H1 (cell line): Measurements from ENCODE around the gene SLC5A2.

Source experiments
- ASH2L ChIP-seq: fragments of 200-600, 300-600 bp; sonication (generic); IDR thresholded peaks from one replicate; pipeline ENCODE4 v1.7.1; 2017; ENCODE audit warnings: low read length
- ATF3 ChIP-seq: IDR thresholded peaks from 2 replicates; pipeline ENCODE4 v1.6.1; 2011; ENCODE audit warnings: low read depth, mild to moderate bottlenecking, low read length; ENCODE audit not compliant: insufficient read depth
- BCL11A ChIP-seq, 2 experiments: IDR thresholded peaks; one replicate each; pipeline ENCODE4 v1.6.1; 2011; ENCODE audit warnings: low read depth in 2 of 2, low read length in 2 of 2, mild to moderate bottlenecking in 2 of 2
- CBX5 ChIP-seq: fragments of 300-800, 300-1000 bp; sonication (generic); IDR thresholded peaks from 2 replicates; pipeline ENCODE4 v1.7.1; 2016; ENCODE audit warnings: antibody characterized with exemption, low read length, low read depth
- CTCF ChIP-seq, 3 experiments: IDR thresholded peaks; 1 replicate in 2 of 3; 2 replicates in 1 of 3; pipeline versions ENCODE4 v1.5.1 to v1.6.1; 2011; ENCODE audit warnings: low read length in 3 of 3, mild to moderate bottlenecking in 3 of 3, inconsistent platforms in 2 of 3, low read depth in 1 of 3, moderate library complexity in 1 of 3; ENCODE audit not compliant: insufficient read depth in 1 of 3; ENCODE audit errors: control extremely low read depth in 1 of 3
- EP300 ChIP-seq, 2 experiments: IDR thresholded peaks; 1 replicate in 1 of 2; 2 replicates in 1 of 2; pipeline ENCODE4 v1.6.1; 2011 to 2012; ENCODE audit warnings: low read depth in 2 of 2, low read length in 2 of 2, mild to moderate bottlenecking in 2 of 2, borderline replicate concordance in 1 of 2, inconsistent platforms in 1 of 2, moderate library complexity in 1 of 2
- EZH2 ChIP-seq: fragments of 200-600 bp; sonication (generic); IDR thresholded peaks from 2 replicates; pipeline ENCODE4 v1.7.1; 2012; ENCODE audit warnings: low read depth, mild to moderate bottlenecking, moderate library complexity, low read length, inconsistent platforms; ENCODE audit not compliant: severe bottlenecking
- POLR2A ChIP-seq, 2 experiments: IDR thresholded peaks; 1 replicate in 1 of 2; 2 replicates in 1 of 2; pipeline ENCODE4 v1.6.1; 2011; ENCODE audit warnings: low read depth in 2 of 2, low read length in 2 of 2, mild to moderate bottlenecking in 2 of 2; ENCODE audit errors: control extremely low read depth in 1 of 2
- POLR2AphosphoS5 ChIP-seq: IDR thresholded peaks from 2 replicates; pipeline ENCODE4 v1.6.1; 2011; ENCODE audit warnings: low read depth, low read length
- RFX5 ChIP-seq: IDR thresholded peaks from 2 replicates; pipeline ENCODE4 v1.6.1; 2011; ENCODE audit warnings: low read depth, low read length, improper control_type of control experiment, borderline replicate concordance
- SIX5 ChIP-seq: IDR thresholded peaks from 2 replicates; pipeline ENCODE4 v1.6.1; 2011; ENCODE audit warnings: mild to moderate bottlenecking, low read depth, low read length
- TCF12 ChIP-seq: IDR thresholded peaks from 2 replicates; pipeline ENCODE4 v1.6.1; 2011; ENCODE audit warnings: low read depth, mild to moderate bottlenecking, low read length

DNA sequence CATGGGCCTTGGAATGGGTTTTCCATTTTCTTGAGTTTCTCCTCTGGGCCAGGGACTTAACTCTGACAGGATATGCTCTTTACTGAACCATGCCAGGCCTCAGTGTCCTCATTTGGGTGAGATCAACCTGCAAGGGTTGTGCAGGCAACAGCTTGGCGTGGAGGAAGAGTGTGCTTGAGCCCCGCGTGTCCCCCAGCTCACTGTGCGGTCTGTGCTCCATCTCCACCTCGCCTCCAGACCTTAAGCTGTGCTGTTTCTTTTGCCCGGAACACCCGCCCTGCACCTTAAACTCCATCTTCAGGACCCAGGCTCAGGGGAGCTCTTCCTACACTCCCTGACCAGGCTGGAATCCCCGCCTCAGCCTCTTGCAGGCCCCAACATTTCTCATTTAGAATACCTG is 15.6 kb downstream of the SLC5A2 start:
- TF ChIP-seq CTCF (IDR thresholded peaks at IDR 0.05; ENCODE audit: control extremely low read depth in 1 of 3, insufficient read depth in 1 of 3, low read depth in 1 of 3, low read length in 3 of 3) (no peak), ATF3 (no peak), POLR2A (IDR thresholded peaks at IDR 0.05; ENCODE audit: control extremely low read depth in 1 of 2, low read depth in 2 of 2, low read length in 2 of 2) (no peak), POLR2AphosphoS5 (no peak), TCF12 (no peak), EZH2 (no peak), CBX5 (no peak), BCL11A (IDR thresholded peaks at IDR 0.05; ENCODE audit: low read depth in 2 of 2, low read length in 2 of 2) (no peak), ASH2L (no peak), EP300 (IDR thresholded peaks at IDR 0.05; ENCODE audit: borderline replicate concordance in 1 of 2, low read depth in 2 of 2, low read length in 2 of 2) (no peak), SIX5 (no peak), RFX5 (no peak)
